T-cell (primary cell): Measurements from ENCODE around the gene RGS3. TPM values are rescaled to one million over a fixed set of nuclear protein-coding genes. Genes with fewer than 3 reads are reported as not detected.

ENCODE experiments used
- ATAC-seq, 4 experiments: fragments of 200-7000 bp in 3 of 4; fragments of 150-1000 bp in 1 of 4; cut with Tn5 transposase; replicated peaks in 1 of 4; 1 replicate in 3 of 4; 2 replicates in 1 of 4; pipeline ENCODE4 v1.10.0; 2021; ENCODE audit warnings: moderate library complexity in 3 of 4, mild to moderate bottlenecking in 2 of 4, moderate number of reproducible peaks in 1 of 4
- CTCF ChIA-PET, 2 donors: fragments of 300-600 bp; sonication (Branson Sonifier 250); formaldehyde crosslinking; loops; one replicate each; lab custom pipeline; 2022; ENCODE audit warnings: antibody characterized with exemption in 2 of 2; lab: Charles Lee
- POLR2A ChIA-PET, 2 donors: fragments of 300-600 bp; sonication (Branson Sonifier 250); formaldehyde crosslinking; loops; one replicate each; lab custom pipeline; 2022; ENCODE audit warnings: antibody characterized with exemption in 2 of 2; lab: Charles Lee
- DNase-seq, 35 experiments: peaks; one replicate each; pipeline versions ENCODE4 v3.0.0 to v3.0.0-alpha.2; 2013 to 2023
- H3K27ac ChIP-seq: one replicate; pipeline ENCODE4 v1.5.1; 2013; ENCODE audit warnings: low read length
- H3K27me3 ChIP-seq, 2 experiments: replicated peaks in 1 of 2; 1 replicate in 1 of 2; 2 replicates in 1 of 2; pipeline versions ENCODE4 v1.6.1 to v1.7.0; 2013; ENCODE audit warnings: low read length in 1 of 2, mixed read lengths in 1 of 2; ENCODE audit not compliant: control insufficient read depth in 2 of 2, insufficient read depth in 2 of 2; ENCODE audit errors: extremely low read depth in 1 of 2
- H3K36me3 ChIP-seq, 2 donors: 1 replicate in 1 of 2; 2 replicates in 1 of 2; pipeline versions ENCODE4 v1.6.1 to v1.7.0; 2013; ENCODE audit warnings: low read length in 1 of 2; ENCODE audit not compliant: control insufficient read depth in 2 of 2, insufficient read depth in 1 of 2; ENCODE audit errors: extremely low read depth in 1 of 2
- H3K4me1 ChIP-seq, 2 experiments: 1 replicate in 1 of 2; 2 replicates in 1 of 2; pipeline versions ENCODE4 v1.6.1 to v1.7.0; 2013; ENCODE audit warnings: low read length in 2 of 2, mixed read lengths in 1 of 2; ENCODE audit not compliant: insufficient read depth in 2 of 2, control insufficient read depth in 1 of 2; ENCODE audit errors: extremely low read depth in 1 of 2
- H3K4me3 ChIP-seq, 2 donors: 1 replicate in 1 of 2; 2 replicates in 1 of 2; pipeline versions ENCODE4 v1.5.1 to v1.7.0; 2013; ENCODE audit warnings: mild to moderate bottlenecking in 2 of 2, low read length in 1 of 2, moderate library complexity in 1 of 2; ENCODE audit not compliant: control insufficient read depth in 1 of 2; ENCODE audit errors: extremely low read depth in 1 of 2
- H3K9me3 ChIP-seq: 2 replicates; pipeline ENCODE4 v1.7.0; 2013
- H3K27ac Mint-ChIP-seq, 2 donors: one replicate each; pipeline ENCODE4 v1.8.0; 2020 to 2021; ENCODE audit warnings: mild to moderate bottlenecking in 2 of 2, mixed read lengths in 2 of 2
- H3K27me3 Mint-ChIP-seq, 2 donors: one replicate each; pipeline ENCODE4 v1.8.0; 2021 to 2022; ENCODE audit warnings: mixed read lengths in 2 of 2
- H3K36me3 Mint-ChIP-seq: one replicate; pipeline ENCODE4 v1.8.0; 2021; ENCODE audit warnings: mixed read lengths
- H3K4me1 Mint-ChIP-seq, 3 donors: one replicate each; pipeline ENCODE4 v1.8.0; 2020 to 2022; ENCODE audit warnings: mixed read lengths in 3 of 3, mild to moderate bottlenecking in 1 of 3
- H3K4me3 Mint-ChIP-seq, 3 donors: one replicate each; pipeline ENCODE4 v1.8.0; 2020 to 2022; ENCODE audit warnings: mild to moderate bottlenecking in 3 of 3, mixed read lengths in 3 of 3, moderate library complexity in 3 of 3
- H3K9me3 Mint-ChIP-seq, 3 donors: one replicate each; pipeline ENCODE4 v1.8.0; 2020 to 2022; ENCODE audit warnings: mixed read lengths in 3 of 3
- WGBS: methylation state at CpG from one replicate; pipeline ENCODE4 v1.1.5; 2013; ENCODE audit warnings: missing lambda C conversion rate; ENCODE audit not compliant: insufficient coverage; 5-methylcytosine and 5-hydroxymethylcytosine counted together
- total RNA-seq, 35 experiments: library from RNA in 6 of 35; stranded (reverse) in 6 of 35; fragments of 120-200 nt in 1 of 35; gene quantifications; one replicate each; pipeline versions ENCODE4 v1.2.1 to v1.2.4 and lab custom pipeline; 2013 to 2026

RGS3 gene
- total RNA-seq, 5 donors from 2014 or later (not counting 1 experiment from before 2014, with no cell fraction given) = 15.9 to 36.5 (median 24.9) TPM

GRCh38 chr9:113471143-113471542 is 7.6 kb downstream of the RGS3 start:
- Histone ChIP-seq H3K36me3 (no peaks in the 10 kb centered on the region), H3K4me1 (no peaks in the 10 kb centered on the region), H3K27me3 (no peaks in the 10 kb centered on the region), H3K27ac (no peak overlapping the region), H3K9me3 (no peaks in the 10 kb centered on the region), H3K4me3 (no peak overlapping the region)
- WGBS = 60% methylated on average over 1 of the region's 1 CpG
- H3K4me1 Mint-ChIP-seq = no peaks in the 10 kb centered on the region
- H3K36me3 Mint-ChIP-seq = peaks cover 5% of the 10 kb centered on the region
- H3K27ac Mint-ChIP-seq = no peak overlapping the region
- no peak overlapping the region for H3K4me3 Mint-ChIP-seq
- ATAC-seq (no peak), DNase-seq (no peak)
- no peaks in the 10 kb centered on the region for H3K27me3 Mint-ChIP-seq
- CTCF ChIA-PET = no interaction called here
- POLR2A ChIA-PET = interaction anchor here in 1 of 2 donors (0.8 kb wide), 1 partner anchor 80 kb away, joined by 3 read pairs; no protein-coding TSS in a partner anchor
- H3K9me3 Mint-ChIP-seq = peaks cover 0 to 8% (median 0%) of the 10 kb centered on the region in 3 donors

DNA sequence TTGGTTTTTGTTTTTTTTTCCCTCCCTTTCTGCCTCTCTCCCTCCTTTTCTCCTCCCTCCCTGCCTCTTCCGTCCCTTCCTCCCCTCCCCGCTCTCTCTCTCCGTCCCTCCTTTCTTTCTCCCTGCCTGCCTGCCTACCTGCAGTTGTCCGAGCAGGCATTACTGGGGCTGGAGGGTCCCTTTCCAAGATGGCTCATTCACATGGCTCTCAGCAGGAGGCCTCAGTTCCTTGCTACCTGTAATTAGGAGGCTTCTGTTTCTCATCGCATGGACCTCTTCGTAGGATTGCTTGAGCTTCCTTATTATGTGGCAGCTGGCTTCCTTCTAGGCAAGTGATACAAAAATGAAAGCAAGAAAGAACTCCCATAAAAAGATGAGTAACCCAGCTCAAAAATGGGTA is 8.0 kb downstream of the RGS3 start:
- Histone ChIP-seq H3K9me3 (no peaks in the 10 kb centered on the region), H3K27me3 (no peaks in the 10 kb centered on the region), H3K4me3 (no peak overlapping the region), H3K27ac (no peak overlapping the region), H3K4me1 (no peaks in the 10 kb centered on the region), H3K36me3 (no peaks in the 10 kb centered on the region)
- no peaks in the 10 kb centered on the region for H3K27me3 Mint-ChIP-seq
- DNase-seq (no peak), ATAC-seq (no peak)
- POLR2A ChIA-PET = no interaction called here
- H3K4me1 Mint-ChIP-seq = no peaks in the 10 kb centered on the region
- no peak overlapping the region for H3K27ac Mint-ChIP-seq
- H3K4me3 Mint-ChIP-seq = no peak overlapping the region
- peaks cover 5% of the 10 kb centered on the region for H3K36me3 Mint-ChIP-seq
- 93% methylated on average over 2 of the region's 6 CpGs for WGBS
- CTCF ChIA-PET = no interaction called here
- peaks cover 0 to 8% (median 0%) of the 10 kb centered on the region in 3 donors for H3K9me3 Mint-ChIP-seq

DNA sequence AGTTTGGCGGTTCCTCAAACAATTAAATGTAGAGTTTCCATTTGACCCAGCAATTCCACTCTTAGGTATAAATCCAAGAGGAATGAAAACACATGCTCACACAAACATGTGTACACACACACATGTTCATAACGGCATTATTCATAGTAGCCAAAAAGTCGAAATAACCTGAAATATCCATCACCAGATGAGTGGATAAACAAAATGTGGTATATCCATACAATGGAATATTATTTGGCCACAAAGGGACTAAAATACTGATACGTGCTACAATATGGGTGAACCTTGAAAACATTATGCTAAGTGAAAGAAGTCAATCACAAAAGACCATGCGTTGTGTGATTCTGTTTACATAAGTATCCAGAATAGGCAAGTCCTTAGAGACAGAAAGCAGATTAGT is 8.7 kb downstream of the RGS3 start:
- Histone ChIP-seq H3K27me3 (no peaks in the 10 kb centered on the region), H3K36me3 (no peaks in the 10 kb centered on the region), H3K27ac (no peak overlapping the region), H3K4me3 (no peak overlapping the region), H3K9me3 (no peaks in the 10 kb centered on the region), H3K4me1 (no peaks in the 10 kb centered on the region)
- CTCF ChIA-PET = no interaction called here
- POLR2A ChIA-PET = no interaction called here
- Mint-ChIP-seq H3K27me3 (no peaks in the 10 kb centered on the region), H3K9me3 (peaks cover 0 to 7% (median 0%) of the 10 kb centered on the region in 3 donors), H3K36me3 (peaks cover 5% of the 10 kb centered on the region), H3K4me1 (no peaks in the 10 kb centered on the region), H3K27ac (no peak overlapping the region), H3K4me3 (no peak overlapping the region)
- 90% methylated on average over 2 of the region's 5 CpGs for WGBS
- no peak for DNase-seq
- ATAC-seq = no peak

DNA sequence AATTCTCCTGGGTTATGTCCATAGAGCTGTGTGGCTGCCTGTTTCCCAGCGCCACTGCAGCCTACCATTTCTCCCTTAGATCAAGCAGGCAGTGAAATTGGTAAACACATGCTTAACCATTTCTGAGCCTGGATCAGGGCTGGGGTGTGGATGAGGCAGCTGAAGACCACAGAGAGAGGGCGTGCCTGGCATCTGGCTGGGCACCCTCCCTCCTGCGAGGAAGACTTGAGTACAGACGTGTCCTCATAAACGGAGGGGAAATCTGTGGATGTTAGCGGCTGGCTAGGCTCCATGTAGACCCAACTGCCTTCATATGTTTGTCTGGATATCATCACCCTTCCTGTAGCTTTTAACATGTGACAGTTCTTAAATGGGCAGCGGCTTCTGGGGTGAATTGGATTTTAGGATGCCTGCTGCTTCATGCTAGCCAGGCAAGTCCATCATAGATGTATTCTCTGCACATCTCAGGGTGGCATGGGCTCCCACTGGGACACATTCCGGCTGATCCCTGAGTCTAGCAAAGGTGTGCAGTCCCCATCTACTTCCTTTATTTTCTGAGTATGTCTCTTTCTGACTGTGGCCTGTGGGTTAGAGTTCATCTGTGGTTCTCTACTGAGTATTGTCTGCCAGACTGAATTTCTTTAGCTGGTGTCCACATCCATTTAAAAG is 11.0 kb downstream of the RGS3 start:
- POLR2A ChIA-PET = no interaction called here
- Histone ChIP-seq H3K4me3 (no peak overlapping the region), H3K27ac (no peak overlapping the region), H3K4me1 (peaks cover 5 to 8% of the 10 kb centered on the region in 2 experiments), H3K36me3 (no peaks in the 10 kb centered on the region), H3K9me3 (no peaks in the 10 kb centered on the region), H3K27me3 (no peaks in the 10 kb centered on the region)
- Mint-ChIP-seq H3K27me3 (no peaks in the 10 kb centered on the region), H3K4me3 (no peak overlapping the region), H3K36me3 (no peaks in the 10 kb centered on the region), H3K4me1 (peaks cover 8 to 16% (median 9%) of the 10 kb centered on the region in 3 donors), H3K27ac (no peak overlapping the region), H3K9me3 (no peaks in the 10 kb centered on the region)
- CTCF ChIA-PET = no interaction called here
- DNase-seq = no peak
- ATAC-seq = no peak
- WGBS = 80% methylated on average over 1 of the region's 8 CpGs

- H3K27me3 ChIP-seq = no peaks in the 10 kb centered on the region
- no peak overlapping the region for H3K27ac Mint-ChIP-seq
- ChIA-PET CTCF (no interaction called here), POLR2A (no interaction called here)
- H3K4me3 ChIP-seq = no peak overlapping the region
- H3K27me3 Mint-ChIP-seq = no peaks in the 10 kb centered on the region
- H3K27ac ChIP-seq = no peak overlapping the region
- no peaks in the 10 kb centered on the region for H3K36me3 ChIP-seq
- peaks cover 13 to 21% (median 14%) of the 10 kb centered on the region in 3 donors for H3K4me1 Mint-ChIP-seq
- DNase-seq (no peak), ATAC-seq (no peak)
- H3K4me1 ChIP-seq = peaks cover 7 to 10% of the 10 kb centered on the region in 2 experiments
- H3K9me3 ChIP-seq = no peaks in the 10 kb centered on the region
- no peaks in the 10 kb centered on the region for H3K9me3 Mint-ChIP-seq
- no peaks in the 10 kb centered on the region for H3K36me3 Mint-ChIP-seq
- 88% methylated on average over 2 of the region's 2 CpGs for WGBS
- no peak overlapping the region for H3K4me3 Mint-ChIP-seq
Observed at GRCh38 chr9:113475031-113475430, 11.5 kb downstream of the RGS3 start.

GRCh38 chr9:113475992-113476391 is 12.5 kb downstream of the RGS3 start:
- CTCF ChIA-PET = no interaction called here

More at GRCh38 chr9:113475992-113476391, 12.5 kb downstream of the RGS3 start:
- H3K4me3 Mint-ChIP-seq = no peak overlapping the region
- no peak for ATAC-seq
- Histone ChIP-seq H3K4me1 (peaks cover 7 to 10% of the 10 kb centered on the region in 2 experiments), H3K27ac (no peak overlapping the region), H3K4me3 (no peak overlapping the region), H3K27me3 (no peaks in the 10 kb centered on the region), H3K36me3 (no peaks in the 10 kb centered on the region), H3K9me3 (no peaks in the 10 kb centered on the region)
- H3K9me3 Mint-ChIP-seq = no peaks in the 10 kb centered on the region
- H3K36me3 Mint-ChIP-seq = no peaks in the 10 kb centered on the region
- DNase-seq = no peak
- no peak overlapping the region for H3K27ac Mint-ChIP-seq
- peaks cover 14 to 21% (median 16%) of the 10 kb centered on the region in 3 donors for H3K4me1 Mint-ChIP-seq
- WGBS = 100% methylated on average over 1 of the region's 4 CpGs
- POLR2A ChIA-PET = no interaction called here
- no peaks in the 10 kb centered on the region for H3K27me3 Mint-ChIP-seq
